ENCODE measurements around the gene NYNRIN. TPM values are rescaled to one million over a fixed set of nuclear protein-coding genes. Genes with fewer than 3 reads are reported as not detected.

NYNRIN gene
- total and polyA plus RNA-seq, 2 of the 8 experiments (the other 6 are each of a cell fraction or from before 2014, with no cell fraction given), result 15.2 to 18.3 TPM

DNA sequence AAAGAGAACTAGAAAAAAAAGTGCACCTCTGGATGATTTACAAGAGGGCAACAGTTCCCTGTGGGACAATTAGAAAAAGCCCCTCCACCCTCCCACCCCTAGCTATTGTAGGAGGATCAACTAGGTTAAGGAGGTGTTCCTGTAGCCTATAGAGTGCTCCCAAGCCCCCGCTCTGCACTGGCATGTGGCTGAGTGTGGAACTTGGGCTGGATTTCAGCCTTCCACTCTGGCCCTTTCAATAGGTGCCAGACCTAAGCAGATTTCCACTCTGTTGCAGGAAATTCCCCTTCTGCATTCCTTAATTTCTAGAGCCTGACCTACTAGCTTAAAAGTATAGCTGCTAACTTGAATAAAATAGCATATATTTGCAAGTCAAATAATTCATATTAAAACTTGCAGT lies 28.1 kb upstream of the NYNRIN start:
- no peak overlapping the region for H4K8ac ChIP-seq (ENCODE audit: extremely low read depth, insufficient read depth, low read length)
- no peak overlapping the region for H3K56ac ChIP-seq (replicated peaks; ENCODE audit: insufficient read length, low read depth, low read length)
- no peak overlapping the region for H3K14ac ChIP-seq (ENCODE audit: insufficient read length)
- peaks cover 0 to 12% (median 8%) of the 10 kb centered on the region in 4 experiments; a peak in 6 of 7 replicates for H3K4me1 ChIP-seq (replicated peaks in 1 of 4; ENCODE audit: control insufficient read depth in 3 of 4, insufficient read depth in 4 of 4, low read length in 3 of 4)
- H2BK15ac ChIP-seq (ENCODE audit: low read length), result no peak overlapping the region
- no peak overlapping the region for H3K4ac ChIP-seq (replicated peaks; ENCODE audit: insufficient read length, low read depth, low read length)
- no peak overlapping the region for H3K23ac ChIP-seq (ENCODE audit: insufficient read length)
- FAIRE-seq (no peak), DNase-seq (ENCODE audit: low read depth in 1 of 2, low spot score in 2 of 2) (no peak)
- no peaks in the 10 kb centered on the region; a peak in 1 of 7 replicates for H3K27me3 ChIP-seq (replicated peaks in 1 of 4; ENCODE audit: control insufficient read depth in 3 of 4, extremely low read depth in 1 of 4, insufficient read depth in 3 of 4, low read length in 3 of 4)
- H2BK120ac ChIP-seq (replicated peaks; ENCODE audit: low read depth, low read length), result no peak overlapping the region
- TF ChIP-seq CBX8 (IDR thresholded peaks at IDR 0.05; ENCODE audit: borderline replicate concordance, low read depth, low read length), result no peak
- H2AK5ac ChIP-seq (ENCODE audit: low read depth, low read length), result no peak overlapping the region
- no peak overlapping the region for H3K9ac ChIP-seq (replicated peaks in 1 of 4; ENCODE audit: extremely low read depth in 1 of 4, low read depth in 3 of 4, low read length in 3 of 4)
- H4K5ac ChIP-seq (ENCODE audit: insufficient read length, low read depth, low read length), result no peak overlapping the region
- H3K4me3 ChIP-seq (ENCODE audit: extremely low read depth in 1 of 4, insufficient read depth in 2 of 4, low read depth in 3 of 4, low read length in 4 of 4), result no peak overlapping the region
- peaks cover 0 to 3% of the 10 kb centered on the region in 2 experiments for H4K20me1 ChIP-seq (replicated peaks in 1 of 2; ENCODE audit: control insufficient read depth in 1 of 2, insufficient read depth in 2 of 2, low read length in 2 of 2)
- no peak overlapping the region for H2AFZ ChIP-seq (ENCODE audit: low read length)
- H3K18ac ChIP-seq (ENCODE audit: extremely low read depth, low read length), result no peak overlapping the region
- H4K91ac ChIP-seq (replicated peaks; ENCODE audit: insufficient read length, low read length), result no peak overlapping the region
- H3K79me1 ChIP-seq (ENCODE audit: low read depth, low read length), result no peaks in the 10 kb centered on the region; the same call in 1 of the 2 replicates
- H2BK12ac ChIP-seq (ENCODE audit: low read depth, low read length), result no peak overlapping the region
- H3K79me2 ChIP-seq (ENCODE audit: control insufficient read depth in 1 of 2, insufficient read depth in 2 of 2, low read length in 2 of 2), result no peaks in the 10 kb centered on the region
- peaks cover 16% of the 10 kb centered on the region for H3K23me2 ChIP-seq (ENCODE audit: low read depth, low read length)
- ChIA-PET POLR2A (ENCODE audit: partially characterized antibody) (interaction anchor here (0.6 to 4.2 kb wide), 6 partner anchors 9 to 71 kb away, joined by 3 to 24 read pairs (median 4); partner anchors contain the start of genes CBLN3 and KHNYN), CTCF (ENCODE audit: partially characterized antibody) (interaction anchor here (1.0 to 16.4 kb wide), 10 partner anchors 12 to 262 kb away, joined by 3 to 207 read pairs (median 14); partner anchors contain the start of genes ADCY4, CBLN3, KHNYN and RIPK3)
- H3K36me3 ChIP-seq (ENCODE audit: control insufficient read depth in 2 of 4, insufficient read depth in 4 of 4, low read length in 3 of 4), result peaks cover 3 to 11% (median 6%) of the 10 kb centered on the region in 4 experiments; a peak in 5 of 8 replicates
- no peak overlapping the region for H2BK20ac ChIP-seq (ENCODE audit: low read length)
- no peaks in the 10 kb centered on the region for H3K9me3 ChIP-seq (ENCODE audit: insufficient read depth in 2 of 2, low read depth in 1 of 2, low read length in 1 of 2)
- H2BK5ac ChIP-seq (ENCODE audit: low read depth, low read length), result no peak overlapping the region
- WGBS, 2 experiments (ENCODE audit: extremely low coverage in 1 of 2, insufficient coverage in 1 of 2, insufficient read length in 1 of 2, insufficient replicate concordance in 2 of 2, low coverage in 1 of 2, low lambda C conversion rate in 2 of 2, missing lambda C conversion rate in 1 of 2), result 93% methylated on average over 1 of the region's 1 CpG; no CpG with 5 or more reads in 1 of the 2 experiments
- no peak overlapping the region for H3K4me2 ChIP-seq (ENCODE audit: insufficient read depth in 1 of 2, low read depth in 2 of 2, low read length in 2 of 2)
- no peak overlapping the region for H3K27ac ChIP-seq (ENCODE audit: low read depth, low read length)

Data from H1 (cell line).